ENCODE measurements around the gene ELF2. TPM values are rescaled to one million over a fixed set of nuclear protein-coding genes. Genes with fewer than 3 reads are reported as not detected.
"Not testable (repeated sequence)": the region's sequence is repeated elsewhere in the genome, so short reads cannot be mapped to it uniquely, and the experiment has no call there.

The ELF2 gene
- total RNA-seq, 1 experiment from 2014 or later, result 23.7 TPM

DNA sequence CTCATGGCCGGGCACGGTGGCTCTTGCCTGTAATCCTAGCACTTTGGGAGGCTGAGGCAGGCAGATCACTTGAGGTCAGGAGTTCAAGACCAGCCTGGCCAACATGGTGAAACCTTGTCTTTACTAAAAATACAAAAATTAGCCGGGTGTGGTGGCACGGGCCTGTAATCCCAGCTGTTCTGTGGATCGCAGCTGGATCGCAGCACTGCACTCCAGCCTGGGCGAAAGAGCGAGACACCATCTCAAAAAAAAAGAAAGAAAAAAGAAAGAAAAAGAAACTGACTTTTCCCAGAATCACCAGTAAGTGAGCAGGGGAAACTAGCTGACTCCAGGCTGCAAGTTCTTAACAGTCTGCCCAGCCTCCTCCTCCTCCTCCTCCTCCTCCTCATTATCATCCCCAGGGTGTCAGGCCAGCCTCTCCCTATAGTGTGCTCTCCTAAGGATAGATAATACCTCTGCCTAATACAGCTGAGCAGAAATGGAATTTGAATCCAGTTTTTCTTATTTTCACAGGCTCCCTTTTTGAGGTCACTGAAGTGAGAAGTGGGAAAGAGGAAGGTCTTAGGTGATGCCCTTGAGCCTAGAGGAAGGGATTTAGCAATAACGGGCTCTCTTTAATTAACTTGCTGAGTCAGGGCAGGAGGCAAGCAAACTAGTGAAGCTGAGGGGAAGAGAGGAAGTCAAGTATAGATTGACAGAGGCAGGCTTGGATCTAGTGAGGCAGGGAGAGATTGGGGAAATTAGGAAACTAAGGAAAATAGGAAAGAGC lies 11.8 kb upstream of the ELF2 start:
- DNase-seq (ENCODE audit: extremely low read depth, low read depth), result no peak

DNA sequence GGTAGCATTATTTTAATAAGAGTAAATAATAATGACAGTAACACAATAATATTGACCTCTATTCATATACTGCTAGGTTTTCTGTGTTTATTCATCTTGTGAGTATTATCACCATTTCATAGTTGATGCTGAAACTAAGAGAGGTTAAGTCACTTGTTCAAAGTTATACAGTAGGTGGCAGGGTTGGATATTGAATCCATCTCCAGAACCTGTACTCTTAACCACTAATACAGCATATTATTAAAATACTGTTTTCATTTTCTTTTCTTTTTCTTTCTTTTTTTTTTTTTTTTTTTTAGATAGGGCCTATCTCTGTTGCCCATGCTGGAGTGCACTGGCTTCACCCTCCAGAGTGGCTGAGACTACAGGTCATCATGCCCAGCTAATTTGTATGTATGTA lies 7.1 kb upstream of the ELF2 start:
- no peak for DNase-seq (ENCODE audit: extremely low read depth, low read depth)

DNA sequence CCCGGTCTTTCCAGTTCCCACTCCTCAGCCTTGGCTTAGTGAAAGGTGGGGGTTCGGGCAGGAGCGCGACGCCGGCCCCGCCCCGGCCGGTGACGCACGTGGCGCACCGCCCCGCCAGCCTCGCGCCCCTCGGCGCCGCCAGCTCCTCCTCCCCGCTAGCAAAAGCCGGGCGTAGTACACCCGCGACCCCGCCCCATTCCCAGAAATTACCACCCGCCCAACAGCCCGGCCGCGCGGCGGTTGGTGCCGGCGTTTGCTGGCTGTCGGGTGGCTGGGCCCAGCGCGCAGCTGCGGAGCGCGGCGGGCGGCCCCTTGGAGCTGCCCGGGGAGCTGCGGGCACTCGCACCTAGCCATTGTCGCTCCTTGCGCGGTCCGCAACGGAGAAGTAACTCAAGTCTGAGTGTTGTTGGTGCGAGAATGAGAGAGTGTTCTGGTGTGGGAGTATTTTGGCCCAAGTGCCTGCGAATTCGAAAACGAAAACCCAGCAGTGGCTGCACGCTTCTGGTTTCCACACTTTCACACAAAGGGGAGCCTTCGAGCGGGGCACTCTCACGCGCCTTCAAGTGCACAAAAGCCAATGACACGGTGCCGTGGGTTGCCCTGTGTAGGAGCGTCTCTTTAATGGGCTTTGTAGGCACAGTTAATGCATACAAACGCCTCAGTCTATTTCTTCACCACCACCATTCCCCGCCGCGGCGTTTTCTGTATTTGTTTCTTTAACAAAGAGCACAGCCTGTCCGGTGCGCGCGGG lies 1.0 kb upstream of the ELF2 start:
- DNase-seq (ENCODE audit: extremely low read depth, low read depth), result peak; percentile 88

DNA sequence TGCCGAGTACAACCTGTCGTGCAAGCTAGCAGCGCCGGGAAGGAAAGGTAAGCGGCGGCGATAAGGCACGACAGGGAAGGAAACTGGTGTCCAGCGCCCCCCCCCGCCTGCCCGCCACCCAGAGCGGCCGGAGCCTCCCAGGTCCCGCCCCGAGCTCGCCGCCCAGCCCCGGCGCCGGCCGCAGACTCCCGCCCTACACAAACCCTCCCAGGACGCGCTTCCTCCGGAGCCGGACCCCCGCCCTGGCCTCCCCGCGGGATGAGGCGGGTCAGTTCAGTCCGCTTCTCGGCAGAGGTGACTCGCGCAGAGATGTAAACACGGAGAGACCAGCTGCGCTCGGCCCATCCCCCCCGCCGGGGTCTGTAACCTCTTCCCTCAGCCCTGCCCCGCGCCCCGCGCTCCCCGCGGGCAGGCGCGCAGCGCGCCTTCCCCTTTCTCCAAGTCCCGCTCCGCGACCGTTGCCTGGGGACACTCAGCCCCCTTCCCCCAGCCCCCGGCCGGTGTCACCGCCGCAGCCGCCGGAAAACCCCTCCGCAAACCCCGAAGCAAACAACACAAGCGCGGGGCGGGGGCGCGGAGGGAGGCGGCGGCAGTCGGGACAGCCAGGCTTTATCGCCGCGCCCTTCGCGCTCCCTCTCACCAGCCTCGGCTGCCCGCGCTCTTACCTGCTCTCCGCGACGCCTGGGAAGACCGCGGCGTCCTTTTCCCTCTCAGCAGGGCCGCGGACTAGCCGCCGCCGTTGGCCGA lies 543 bp downstream of the ELF2 start:
- peak; percentile 36 for DNase-seq (ENCODE audit: extremely low read depth, low read depth)

DNA sequence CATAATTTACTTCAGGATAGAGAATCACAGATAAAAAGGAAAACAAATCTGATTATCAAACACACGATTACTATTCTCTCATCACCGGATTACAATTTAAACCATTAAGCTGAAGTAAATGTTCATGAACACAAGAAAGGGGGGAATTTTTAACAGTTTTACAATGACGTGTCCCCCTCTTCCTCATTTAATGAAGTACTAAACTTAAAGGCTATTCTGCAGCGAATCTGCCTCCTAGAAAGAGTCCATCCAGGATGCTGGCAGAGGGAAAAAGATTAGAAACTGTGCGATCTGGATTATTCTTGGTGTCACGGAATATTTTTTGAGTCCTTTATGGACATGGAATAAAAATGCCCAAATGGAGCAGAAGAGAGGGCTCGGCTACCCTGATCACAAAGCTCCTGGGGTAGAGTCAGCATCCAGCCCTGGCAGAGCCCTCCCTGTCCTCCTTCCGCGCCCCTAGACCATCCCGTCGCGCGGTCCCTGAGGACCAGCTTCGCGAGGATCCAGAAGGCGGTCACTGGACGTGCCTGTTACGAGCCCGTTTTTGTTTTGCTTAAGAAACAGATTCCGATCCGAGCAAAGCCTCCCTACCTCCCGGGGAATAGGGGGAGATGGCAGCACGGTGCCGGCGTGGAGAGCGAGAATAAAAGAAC lies 1.2 kb downstream of the ELF2 start:
- no peak for DNase-seq (ENCODE audit: extremely low read depth, low read depth)

DNA sequence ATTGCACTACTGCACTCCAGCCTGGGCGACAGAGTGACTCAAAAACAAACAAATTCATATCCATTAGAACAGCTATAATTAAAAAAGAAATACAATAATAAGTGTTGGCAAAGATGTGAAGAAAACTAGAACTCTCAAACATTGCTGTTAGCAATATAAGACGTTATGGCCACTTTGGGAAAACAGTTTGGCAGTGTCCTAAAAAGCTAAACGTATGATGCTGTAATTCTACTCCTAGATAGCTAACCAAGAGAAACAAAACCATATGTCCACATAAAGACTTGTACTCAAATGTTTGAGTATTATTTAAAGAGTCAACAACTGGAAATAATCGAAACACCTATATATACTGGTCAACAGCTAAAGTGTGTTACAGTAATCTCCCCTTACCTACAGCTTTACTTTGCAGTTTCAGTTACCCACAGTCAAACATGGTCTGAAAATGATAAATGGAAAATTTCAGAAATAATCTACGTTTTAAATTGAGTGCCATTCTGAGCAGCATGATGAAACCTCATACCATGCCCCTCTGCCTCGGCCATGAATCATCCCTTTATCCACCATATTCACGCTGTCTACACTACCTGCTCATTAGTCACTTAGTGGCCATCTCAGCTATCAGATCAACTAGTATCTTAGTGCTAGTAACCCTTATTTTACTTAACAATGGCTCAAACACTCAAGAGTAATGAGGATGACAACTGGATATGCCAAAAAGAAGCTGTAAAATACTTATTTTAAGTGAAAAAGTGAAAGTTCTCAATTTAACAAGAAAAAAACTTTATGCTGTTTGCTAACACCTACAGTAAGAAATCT lies 4.9 kb downstream of the ELF2 start:
- no peak for DNase-seq (ENCODE audit: extremely low read depth, low read depth)

DNA sequence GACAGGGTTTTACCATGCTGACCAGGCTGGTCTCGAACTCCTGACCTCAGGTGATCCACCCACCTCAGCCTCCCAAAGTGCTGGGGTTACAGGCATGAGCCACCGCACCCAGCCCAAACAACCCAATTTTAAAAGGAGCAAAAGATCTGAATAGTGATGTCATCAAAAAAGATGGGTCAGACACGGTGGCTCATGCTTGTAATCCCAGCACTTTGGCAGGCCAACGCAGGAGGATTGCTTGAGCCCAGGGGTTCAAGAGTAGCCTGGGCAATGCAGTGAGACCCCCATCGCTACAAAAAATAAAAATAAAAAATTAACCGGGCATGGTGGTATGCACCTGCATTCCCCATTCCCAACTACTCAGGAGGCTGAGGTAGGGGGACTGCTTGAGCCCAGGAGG lies 6.1 kb downstream of the ELF2 start:
- DNase-seq (ENCODE audit: extremely low read depth, low read depth), result no peak

DNA sequence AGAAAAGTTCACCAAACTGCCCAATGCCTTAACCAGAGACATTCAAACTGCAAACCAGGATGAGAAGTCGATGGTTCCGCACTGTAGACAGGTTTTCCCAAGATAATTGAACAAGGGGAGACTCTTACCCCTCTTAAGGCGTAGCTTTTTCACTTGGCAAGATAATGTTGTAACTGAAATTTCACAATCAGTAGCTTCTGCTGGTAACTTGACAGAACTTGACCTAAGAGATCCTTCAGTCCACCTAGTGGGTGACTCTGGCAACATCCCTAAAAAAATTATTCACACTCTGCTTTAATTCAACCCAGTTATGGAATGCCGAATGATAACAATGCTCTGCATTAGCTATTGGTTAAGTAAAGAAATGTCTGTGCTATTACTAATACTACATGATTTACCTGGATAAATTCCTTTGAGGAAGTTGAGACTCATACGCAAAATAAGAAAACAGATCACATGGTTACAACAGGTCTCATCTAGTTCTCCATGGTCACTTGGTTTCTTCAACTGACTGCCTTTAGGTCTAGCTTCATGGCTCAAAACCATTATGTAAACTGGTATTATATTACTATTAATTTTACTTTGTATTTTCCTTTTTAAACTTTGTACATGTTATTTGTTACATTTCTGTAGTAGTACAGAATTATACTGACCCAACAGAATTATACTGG lies 9.1 kb downstream of the ELF2 start:
- DNase-seq (ENCODE audit: extremely low read depth, low read depth), result peak; percentile 47

DNA sequence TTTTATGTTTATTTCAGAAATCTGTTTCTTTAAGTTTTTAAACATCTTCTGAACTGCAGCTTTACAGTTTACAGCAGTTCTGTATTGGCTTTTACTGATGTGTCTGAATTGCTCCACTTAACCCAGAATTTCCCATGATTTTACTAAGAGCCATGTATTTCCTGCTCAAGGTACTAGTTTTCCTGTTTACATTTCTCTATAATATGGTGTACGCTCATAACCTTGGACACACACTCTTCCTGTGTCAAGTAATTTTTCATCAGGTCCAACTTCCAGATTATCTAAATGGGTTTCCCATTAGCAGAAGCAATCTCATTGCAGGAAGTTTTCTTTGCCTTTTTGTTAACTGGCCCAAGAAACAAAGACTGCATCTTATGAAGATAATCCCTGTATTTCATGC lies 12.3 kb downstream of the ELF2 start:
- no peak for DNase-seq (ENCODE audit: extremely low read depth, low read depth)

DNA sequence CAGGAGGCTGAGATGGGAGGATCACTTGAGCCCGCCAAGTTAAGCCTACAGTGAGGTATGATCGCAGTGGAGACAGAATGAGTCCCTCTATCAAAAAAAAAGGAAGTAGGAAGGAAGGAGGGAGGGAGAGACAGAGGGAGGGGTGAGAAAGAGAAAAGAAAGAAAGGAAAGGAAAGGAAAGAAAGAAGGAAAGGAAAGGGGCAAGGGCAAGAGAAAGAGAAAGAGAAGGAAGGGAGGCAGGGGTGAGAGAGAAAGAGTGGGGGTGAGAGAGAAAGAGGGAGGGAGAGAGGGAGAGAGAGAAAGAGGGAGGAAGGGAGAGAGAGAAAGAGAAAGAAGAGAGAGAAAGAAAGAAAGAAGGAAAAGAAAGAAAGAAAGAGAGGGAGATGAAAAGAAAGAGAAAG lies 13.2 kb downstream of the ELF2 start:
- DNase-seq (ENCODE audit: extremely low read depth, low read depth), result no peak

DNA sequence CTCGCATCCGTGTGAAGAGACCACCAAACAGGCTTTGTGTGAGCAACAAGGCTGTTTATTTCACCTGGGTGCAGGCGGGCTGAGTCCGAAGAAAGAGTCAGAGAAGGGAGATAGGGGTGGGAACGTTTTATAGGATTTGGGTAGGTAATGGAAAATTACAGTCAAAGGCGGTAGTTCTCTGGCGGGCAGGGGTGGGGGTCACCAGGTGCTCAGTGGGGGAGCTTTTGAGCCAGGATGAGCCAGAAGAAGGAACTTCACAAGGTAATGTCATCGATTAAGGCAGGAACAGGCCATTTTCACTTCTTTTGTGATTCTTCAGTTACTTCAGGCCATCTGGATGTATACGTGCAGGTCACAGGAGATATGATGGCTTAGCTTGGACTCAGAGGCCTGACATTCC lies 19.0 kb downstream of the ELF2 start:
- not testable (repeated sequence) for DNase-seq (ENCODE audit: extremely low read depth, low read depth)

DNA sequence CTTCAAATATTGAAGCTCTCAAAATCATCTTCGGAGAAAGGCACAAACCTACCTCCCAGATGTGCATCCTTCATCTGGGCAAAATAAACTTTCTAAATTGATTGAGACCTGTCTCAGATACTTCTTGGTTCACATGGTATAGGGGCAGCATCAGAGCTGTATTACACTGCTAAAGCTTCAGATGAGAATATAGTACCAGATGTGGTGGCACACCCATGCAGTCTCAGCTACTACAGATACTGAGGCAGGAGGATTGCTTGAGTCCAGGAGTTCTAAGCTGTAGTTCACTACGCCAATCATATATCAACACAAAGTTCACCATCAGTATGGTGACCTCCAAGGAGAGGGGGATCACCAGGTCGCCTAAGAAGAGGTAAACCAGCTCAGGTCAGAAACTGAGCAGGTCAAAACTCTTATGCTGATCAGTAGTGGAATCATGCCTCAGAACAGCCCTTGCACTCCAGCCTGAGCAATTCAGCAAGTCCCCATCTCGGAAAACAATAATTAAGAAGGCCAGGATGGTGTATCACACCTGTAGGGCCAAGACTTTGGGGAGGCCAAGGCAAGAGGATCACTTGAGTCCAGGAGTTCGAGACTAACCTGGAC lies 22.0 kb downstream of the ELF2 start:
- DNase-seq (ENCODE audit: extremely low read depth, low read depth), result no peak

DNA sequence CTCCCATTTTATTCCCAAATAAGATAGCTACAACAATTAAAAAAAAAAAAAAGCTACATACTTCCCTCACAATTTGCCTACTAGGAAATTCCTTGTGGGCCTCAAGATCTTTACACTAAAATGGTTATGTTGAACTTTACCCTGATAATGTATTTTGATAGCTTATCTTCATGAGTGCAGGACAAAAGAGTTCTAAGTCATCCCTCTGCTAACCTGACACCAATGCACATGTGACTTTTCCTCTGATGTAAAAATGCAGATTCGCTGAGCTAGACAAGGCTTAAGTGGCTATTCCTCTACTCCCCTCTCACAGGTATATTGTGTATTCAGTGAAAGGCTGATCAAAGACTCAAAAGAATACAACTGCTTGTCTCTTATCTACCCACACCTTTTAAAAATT lies 22.5 kb downstream of the ELF2 start:
- no peak for DNase-seq (ENCODE audit: extremely low read depth, low read depth)

DNA sequence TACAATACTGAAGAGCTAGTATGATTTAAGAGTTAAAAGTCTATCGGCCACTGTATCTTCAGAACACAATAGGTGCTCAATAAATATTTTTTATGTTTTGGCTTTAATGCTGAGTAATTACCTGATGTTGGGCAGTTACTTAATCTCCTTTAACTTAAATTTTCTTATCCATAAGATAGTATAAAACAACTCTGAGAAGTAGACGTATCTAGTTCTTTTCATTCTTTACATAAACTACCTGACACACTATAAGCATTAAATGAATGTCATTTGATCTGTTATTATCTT lies 22.9 kb downstream of the ELF2 start:
- DNase-seq (ENCODE audit: extremely low read depth, low read depth), result no peak

DNA sequence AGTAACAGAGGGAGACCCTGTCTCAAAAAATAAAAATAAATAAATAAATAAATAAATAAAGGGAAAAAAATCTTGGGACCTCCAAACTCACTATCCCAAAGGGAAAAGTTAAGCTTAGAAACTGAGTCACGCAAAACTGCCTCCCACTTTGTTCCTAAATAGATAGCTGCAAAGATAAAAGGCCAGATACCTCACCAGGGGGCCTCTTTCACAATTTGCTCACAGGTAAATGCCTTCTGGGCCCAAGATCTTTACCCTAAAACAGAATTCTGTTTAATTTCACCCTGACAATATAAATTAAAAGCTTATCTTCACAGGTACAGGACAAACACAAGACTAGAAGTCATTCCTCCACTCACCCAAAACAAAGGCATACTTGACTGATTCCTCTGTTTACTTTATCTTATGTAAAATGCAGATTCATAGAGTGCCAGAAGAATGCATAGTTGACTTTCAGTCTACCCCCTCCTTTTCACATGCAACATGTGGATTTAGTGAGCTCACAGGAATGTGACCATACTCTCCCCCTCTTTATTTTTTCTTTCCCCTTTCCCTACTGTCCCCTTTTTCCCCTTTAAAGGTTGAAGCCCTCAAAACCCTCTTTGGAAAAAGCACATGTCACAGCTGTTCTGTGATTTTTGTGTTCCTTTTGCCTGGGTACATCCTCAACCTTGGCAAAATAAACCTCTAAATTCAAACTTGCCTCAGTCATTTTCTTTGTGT lies 23.4 kb downstream of the ELF2 start:
- DNase-seq (ENCODE audit: extremely low read depth, low read depth), result no peak

DNA sequence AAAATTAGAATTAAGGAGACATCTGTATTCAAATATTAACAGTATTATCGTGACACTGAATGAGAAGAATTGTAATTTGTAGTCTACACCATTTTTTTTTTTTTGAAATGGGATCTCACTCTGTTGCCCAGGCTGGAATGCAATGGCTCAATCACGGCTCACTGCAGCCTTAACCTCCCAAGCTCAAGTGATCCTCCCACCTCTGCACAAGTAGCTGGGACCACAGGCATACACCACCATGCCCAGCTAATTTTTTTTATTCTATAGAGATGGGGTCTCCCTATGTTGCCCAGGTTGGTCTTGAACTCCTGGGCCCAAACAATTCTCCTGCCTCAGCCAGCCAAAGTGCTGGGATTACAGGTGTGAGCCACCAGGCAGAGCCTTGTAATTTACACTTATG lies 24.8 kb downstream of the ELF2 start:
- DNase-seq (ENCODE audit: extremely low read depth, low read depth), result no peak

DNA sequence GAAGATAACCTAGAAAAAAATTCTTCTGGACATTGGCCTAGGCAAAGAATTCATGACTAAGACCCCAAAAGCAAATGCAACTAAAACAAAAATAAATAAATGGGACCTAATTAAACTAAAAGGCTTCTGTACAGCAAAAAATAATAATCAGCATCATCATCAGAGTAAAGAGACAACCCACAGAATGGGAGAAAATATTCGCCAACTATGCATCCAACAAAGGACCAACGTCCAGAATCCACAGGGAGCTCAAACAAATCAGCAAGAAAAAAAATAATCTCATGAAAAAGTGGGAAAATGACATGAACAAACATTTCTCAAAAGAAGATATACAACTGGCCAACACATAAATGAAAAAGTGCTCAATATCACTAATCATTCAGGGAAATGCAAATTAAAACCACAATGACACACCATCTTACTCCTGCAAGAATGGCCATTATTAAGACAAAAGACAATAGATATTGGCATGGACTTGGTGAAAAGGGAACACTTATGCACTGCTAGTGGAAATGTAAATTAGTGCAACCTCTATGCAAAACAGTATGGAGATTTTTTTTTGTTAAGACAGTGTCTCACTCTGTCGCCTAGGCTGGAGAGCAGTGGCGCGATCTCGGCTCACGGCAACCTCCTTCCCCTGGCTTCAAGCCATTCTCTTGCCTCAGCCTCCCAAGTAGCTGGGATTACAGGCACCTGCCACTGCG lies 29.9 kb downstream of the ELF2 start:
- no peak for DNase-seq (ENCODE audit: extremely low read depth, low read depth)

DNA sequence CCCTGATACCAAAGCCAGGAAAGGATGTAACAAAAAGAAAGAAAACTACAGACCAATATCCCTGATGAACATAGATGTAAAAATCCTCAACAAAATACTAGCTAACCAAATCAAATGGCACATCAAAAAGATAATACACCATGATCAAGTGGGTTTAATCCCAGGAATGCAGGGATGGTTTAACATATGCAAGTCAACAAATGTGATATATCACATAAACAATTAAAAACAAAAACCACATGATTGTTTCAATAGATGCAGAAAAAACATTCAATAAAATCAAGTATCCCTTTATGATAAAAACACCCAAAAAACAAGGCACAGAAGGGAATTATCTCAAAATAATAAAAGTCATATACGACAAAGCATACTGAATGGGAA lies 31.5 kb downstream of the ELF2 start:
- DNase-seq (ENCODE audit: extremely low read depth, low read depth), result no peak
